SJSA1 (cell line): ENCODE measurements around the gene ATP8B3. TPM values are rescaled to one million over a fixed set of nuclear protein-coding genes. Genes with fewer than 3 reads are reported as not detected.
A peak's percentile ranks its signal among the peaks of the same experiment; 100 is the strongest.

Source experiments
- DNase-seq, 2 experiments: peaks; one replicate each; pipeline ENCODE4 v3.0.0-alpha.2; 2015 to 2020; ENCODE audit warnings: low spot score in 2 of 2, low read depth in 1 of 2
- H3K27ac ChIP-seq: fragments of 250-450 bp; sonication (Bioruptor Pico); 2 replicates; pipeline ENCODE4 v1.5.1; 2020; ENCODE audit warnings: mild to moderate bottlenecking, moderate library complexity
- H3K27me3 ChIP-seq: fragments of 250-450 bp; sonication (Bioruptor Pico); replicated peaks from 2 replicates; pipeline ENCODE4 v1.5.1; 2020; ENCODE audit warnings: mild to moderate bottlenecking, moderate library complexity
- H3K36me3 ChIP-seq: fragments of 250-450 bp; sonication (Bioruptor Pico); 2 replicates; pipeline ENCODE4 v1.5.1; 2020; ENCODE audit warnings: mild to moderate bottlenecking
- H3K4me1 ChIP-seq: fragments of 250-450 bp; sonication (Bioruptor Pico); replicated peaks from 2 replicates; pipeline ENCODE4 v1.6.1; 2021; ENCODE audit warnings: mild to moderate bottlenecking
- H3K4me3 ChIP-seq: fragments of 250-450 bp; sonication (Bioruptor Pico); 2 replicates; pipeline ENCODE4 v1.5.1; 2020; ENCODE audit warnings: mild to moderate bottlenecking
- H3K9me3 ChIP-seq: fragments of 250-450 bp; sonication (Bioruptor Pico); replicated peaks from 2 replicates; pipeline ENCODE4 v1.5.1; 2020; ENCODE audit warnings: mild to moderate bottlenecking
- total RNA-seq: library from RNA; depleted of rRNA; stranded (reverse); fragments of >200 nt; shearing (Covaris generic); gene quantifications from 2 replicates; pipeline ENCODE4 v1.2.3, GENCODE V29; 2014

ATP8B3 gene
- total RNA-seq, 1 experiment from 2014 or later: 3.8 TPM

DNA sequence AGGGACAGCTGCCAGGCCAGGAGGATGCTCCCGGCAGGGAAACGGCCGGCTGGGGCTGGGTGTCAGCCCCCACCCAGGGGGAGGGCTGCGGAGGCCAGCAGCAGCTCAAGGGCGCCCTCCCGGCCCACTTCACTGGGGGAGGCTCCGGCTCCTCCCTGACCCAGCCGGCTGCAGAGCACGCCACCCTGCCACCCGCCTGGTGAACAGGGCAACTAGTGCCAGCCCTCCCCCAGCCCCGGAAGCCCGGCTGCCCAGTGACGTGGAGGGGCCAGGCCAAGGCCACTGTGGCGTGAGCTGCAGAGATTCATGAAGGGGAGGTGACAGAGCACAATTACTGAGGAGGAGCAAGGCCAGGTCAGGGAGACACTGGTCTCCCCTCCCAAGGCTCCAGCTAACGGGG, 21.5 kb upstream of the ATP8B3 start:
- no peaks in the 10 kb centered on the region for H3K9me3 ChIP-seq
- DNase-seq: no peak
- no peak overlapping the region for H3K27ac ChIP-seq
- H3K27me3 ChIP-seq: no peaks in the 10 kb centered on the region
- H3K4me3 ChIP-seq: no peak overlapping the region
- no peaks in the 10 kb centered on the region for H3K4me1 ChIP-seq
- peaks cover 31% of the 10 kb centered on the region for H3K36me3 ChIP-seq

DNA sequence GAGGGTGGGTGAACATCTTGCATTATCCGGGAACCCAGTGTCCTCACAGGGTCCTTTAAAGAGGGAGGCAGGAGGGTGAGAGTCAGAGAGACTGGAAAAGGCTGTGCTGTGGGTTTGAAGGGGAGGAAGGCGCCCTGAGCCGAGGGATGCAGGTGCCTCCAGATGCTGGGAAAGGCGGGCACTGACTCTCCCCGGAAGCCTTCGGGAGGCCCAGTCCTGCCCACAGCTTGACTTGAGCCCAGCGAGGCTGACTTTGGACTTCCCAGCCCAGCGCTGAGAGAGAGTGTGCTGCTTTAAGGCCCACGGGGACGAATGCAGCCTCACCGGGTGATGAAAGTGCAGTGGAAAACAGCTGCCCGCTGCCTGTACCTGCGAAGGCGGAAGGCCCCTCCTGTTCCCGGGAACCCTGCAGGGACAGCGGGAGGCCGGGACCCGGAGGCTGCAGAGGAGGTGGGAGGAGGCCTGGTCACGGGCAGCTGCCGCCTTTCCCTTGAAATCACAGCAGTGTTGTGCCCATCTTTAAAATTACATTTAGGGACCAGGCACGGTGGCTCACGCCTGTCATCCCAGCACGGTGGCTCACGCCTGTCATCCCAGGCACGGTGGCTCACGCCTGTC, 20.1 kb upstream of the ATP8B3 start:
- DNase-seq: no peak
- peaks cover 36% of the 10 kb centered on the region for H3K36me3 ChIP-seq
- no peaks in the 10 kb centered on the region for H3K9me3 ChIP-seq
- no peak overlapping the region for H3K27ac ChIP-seq
- no peaks in the 10 kb centered on the region for H3K4me1 ChIP-seq
- H3K27me3 ChIP-seq: no peaks in the 10 kb centered on the region
- H3K4me3 ChIP-seq: no peak overlapping the region

DNA sequence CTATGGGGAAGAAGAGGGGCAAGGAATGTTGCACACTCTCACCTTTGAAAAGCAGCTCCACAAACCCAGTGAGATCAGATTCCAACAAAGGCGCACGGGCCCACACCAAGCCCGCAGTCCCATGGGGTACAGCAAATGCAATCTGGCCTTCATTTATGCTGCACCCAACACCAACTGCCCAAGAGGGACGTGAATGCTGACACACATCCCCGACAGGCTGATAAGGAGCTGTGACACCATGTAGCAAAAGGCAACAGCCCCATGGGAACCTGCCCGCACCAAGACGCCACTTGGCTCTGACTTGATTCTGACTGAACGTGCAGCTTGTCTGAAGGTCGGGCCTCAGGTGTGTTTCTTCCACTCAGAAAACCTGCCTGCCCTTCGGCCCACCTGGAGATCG, 18.9 kb upstream of the ATP8B3 start:
- H3K27me3 ChIP-seq: no peaks in the 10 kb centered on the region
- H3K9me3 ChIP-seq: no peaks in the 10 kb centered on the region
- DNase-seq: no peak
- no peaks in the 10 kb centered on the region for H3K4me1 ChIP-seq
- H3K4me3 ChIP-seq: no peak overlapping the region
- no peak overlapping the region for H3K27ac ChIP-seq
- H3K36me3 ChIP-seq: peaks cover 42% of the 10 kb centered on the region

DNA sequence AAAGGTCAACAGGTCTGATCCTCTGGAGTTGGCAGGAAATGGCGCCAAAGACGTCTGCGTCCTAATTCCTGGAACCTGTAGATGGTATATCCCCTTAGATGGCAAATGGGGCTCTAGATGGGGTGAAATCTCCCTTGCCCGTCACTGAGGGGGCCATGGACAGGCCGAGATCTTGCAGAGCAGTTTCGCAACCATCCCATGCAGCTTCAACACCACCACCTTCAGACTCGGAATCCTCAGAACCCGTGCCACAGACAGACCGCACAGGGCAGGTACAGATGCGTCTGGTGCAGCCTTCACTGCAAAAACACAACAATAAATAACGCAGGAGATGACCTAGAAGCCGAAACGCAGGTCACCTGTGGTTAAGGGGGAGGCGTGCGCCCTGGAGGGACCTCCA, 18.5 kb upstream of the ATP8B3 start:
- no peak for DNase-seq
- peaks cover 46% of the 10 kb centered on the region for H3K36me3 ChIP-seq
- no peak overlapping the region for H3K27ac ChIP-seq
- H3K27me3 ChIP-seq: no peaks in the 10 kb centered on the region
- H3K9me3 ChIP-seq: no peaks in the 10 kb centered on the region
- H3K4me1 ChIP-seq: no peaks in the 10 kb centered on the region
- H3K4me3 ChIP-seq: no peak overlapping the region

DNA sequence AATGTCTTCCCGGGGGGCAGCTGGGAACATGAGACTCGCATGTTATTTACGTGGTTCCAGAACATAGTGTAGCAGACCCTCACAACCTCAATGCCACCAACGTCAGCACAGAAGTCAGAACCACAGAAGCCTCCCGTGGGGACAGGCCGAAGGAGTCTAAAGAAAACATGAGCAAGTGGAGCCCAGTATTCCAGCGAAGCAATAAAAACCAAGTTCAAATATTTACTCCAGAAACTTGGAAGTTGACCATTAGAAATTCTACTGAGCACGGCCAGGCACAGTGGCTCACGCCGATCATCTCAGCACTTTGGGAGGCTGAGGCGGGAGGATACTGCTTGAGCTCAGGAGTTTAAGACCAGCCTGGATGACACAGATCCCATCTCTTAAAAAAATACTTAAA, 17.9 kb upstream of the ATP8B3 start:
- no peak overlapping the region for H3K27ac ChIP-seq
- H3K27me3 ChIP-seq: no peaks in the 10 kb centered on the region
- DNase-seq: no peak
- H3K4me3 ChIP-seq: no peak overlapping the region
- H3K4me1 ChIP-seq: no peaks in the 10 kb centered on the region
- H3K9me3 ChIP-seq: no peaks in the 10 kb centered on the region
- peaks cover 50% of the 10 kb centered on the region for H3K36me3 ChIP-seq

DNA sequence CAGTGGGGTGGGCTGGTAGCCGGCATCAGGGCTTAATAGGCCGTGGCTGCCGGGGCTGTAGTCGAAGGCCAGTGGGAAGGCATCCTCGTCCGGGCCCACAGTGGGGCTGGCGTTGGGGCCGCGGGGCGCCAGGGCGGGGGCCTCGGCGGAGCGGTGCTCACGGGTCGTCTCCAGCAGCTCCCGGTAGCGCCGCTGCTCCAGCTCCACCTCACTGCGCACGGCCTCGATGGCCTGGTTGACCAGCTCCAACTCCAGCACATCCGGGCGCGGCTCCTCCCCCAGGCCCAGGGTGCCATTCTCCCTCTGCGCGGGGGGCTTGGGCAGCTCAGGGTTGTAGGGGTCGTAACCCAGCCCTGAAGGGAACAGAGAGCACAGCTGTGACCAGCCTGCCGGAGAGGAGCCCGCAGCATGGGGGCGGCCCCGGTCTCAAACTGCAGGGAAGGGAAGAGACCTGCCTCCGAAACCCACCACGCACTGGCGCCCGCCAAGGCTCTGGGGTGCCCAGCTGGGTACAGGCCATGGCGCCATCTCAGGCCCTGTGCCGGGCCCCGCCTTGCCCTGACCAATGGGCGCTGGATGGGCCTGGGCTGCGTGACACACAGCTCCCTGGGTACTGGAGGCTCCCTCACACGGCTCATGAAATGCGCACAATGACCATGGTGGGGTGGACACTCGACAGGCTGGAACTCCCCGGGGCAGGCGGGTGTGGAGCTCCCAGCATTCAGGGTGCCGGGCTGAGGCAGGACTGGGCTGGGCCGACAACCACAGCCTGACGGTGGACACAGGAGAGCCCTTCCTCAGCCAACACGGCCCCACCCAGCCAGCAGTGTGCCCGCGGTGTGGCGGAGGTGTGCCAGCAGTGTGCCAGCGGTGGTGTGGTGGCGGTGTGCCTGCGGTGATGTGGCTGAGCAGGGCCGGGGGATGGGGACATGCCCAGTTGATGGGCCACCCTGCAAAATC, 16.5 kb upstream of the ATP8B3 start:
- no peaks in the 10 kb centered on the region for H3K27me3 ChIP-seq
- no peak for DNase-seq
- no peaks in the 10 kb centered on the region for H3K9me3 ChIP-seq
- peaks cover 64% of the 10 kb centered on the region for H3K36me3 ChIP-seq
- H3K4me1 ChIP-seq: no peaks in the 10 kb centered on the region
- no peak overlapping the region for H3K4me3 ChIP-seq
- no peak overlapping the region for H3K27ac ChIP-seq

DNA sequence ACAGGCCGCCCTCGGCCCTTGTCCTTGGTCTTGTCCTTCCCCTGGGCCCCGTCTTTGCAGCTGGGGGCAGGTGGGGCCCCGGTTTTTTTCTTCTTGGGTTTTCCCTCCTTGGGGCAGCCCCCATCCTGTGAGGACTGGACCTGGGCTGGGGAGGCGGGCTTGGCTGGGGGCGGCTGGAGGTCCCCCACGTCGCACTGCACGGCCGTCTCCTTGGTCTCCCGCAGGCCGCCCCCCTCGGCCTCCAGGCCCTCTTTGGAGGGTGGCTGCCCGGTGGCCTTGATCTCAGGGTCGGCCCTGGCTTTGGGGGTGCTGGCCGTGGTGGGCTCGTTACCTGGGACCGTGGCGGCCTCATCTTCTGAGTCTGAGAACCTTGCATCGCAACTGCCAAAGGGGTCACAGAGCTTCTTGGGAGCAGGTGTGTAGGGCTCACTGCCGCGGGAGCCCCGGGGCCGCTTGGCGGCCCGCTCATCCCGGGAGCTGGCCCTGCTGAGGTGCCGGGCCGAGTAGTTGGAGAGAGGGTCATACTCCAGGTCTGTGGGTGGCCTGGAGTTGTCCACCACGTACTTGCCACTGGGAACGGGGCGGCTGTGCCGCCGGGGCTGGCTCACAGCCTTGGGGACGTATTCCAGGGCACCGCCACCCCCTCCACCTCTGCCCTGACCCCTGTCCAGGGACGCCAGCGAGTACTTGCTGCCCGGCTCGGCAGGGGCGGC, 15.6 kb upstream of the ATP8B3 start:
- H3K36me3 ChIP-seq: peaks cover 72% of the 10 kb centered on the region
- no peak overlapping the region for H3K27ac ChIP-seq
- H3K27me3 ChIP-seq: no peaks in the 10 kb centered on the region
- H3K9me3 ChIP-seq: no peaks in the 10 kb centered on the region
- DNase-seq: no peak
- H3K4me3 ChIP-seq: no peak overlapping the region
- H3K4me1 ChIP-seq: no peaks in the 10 kb centered on the region

DNA sequence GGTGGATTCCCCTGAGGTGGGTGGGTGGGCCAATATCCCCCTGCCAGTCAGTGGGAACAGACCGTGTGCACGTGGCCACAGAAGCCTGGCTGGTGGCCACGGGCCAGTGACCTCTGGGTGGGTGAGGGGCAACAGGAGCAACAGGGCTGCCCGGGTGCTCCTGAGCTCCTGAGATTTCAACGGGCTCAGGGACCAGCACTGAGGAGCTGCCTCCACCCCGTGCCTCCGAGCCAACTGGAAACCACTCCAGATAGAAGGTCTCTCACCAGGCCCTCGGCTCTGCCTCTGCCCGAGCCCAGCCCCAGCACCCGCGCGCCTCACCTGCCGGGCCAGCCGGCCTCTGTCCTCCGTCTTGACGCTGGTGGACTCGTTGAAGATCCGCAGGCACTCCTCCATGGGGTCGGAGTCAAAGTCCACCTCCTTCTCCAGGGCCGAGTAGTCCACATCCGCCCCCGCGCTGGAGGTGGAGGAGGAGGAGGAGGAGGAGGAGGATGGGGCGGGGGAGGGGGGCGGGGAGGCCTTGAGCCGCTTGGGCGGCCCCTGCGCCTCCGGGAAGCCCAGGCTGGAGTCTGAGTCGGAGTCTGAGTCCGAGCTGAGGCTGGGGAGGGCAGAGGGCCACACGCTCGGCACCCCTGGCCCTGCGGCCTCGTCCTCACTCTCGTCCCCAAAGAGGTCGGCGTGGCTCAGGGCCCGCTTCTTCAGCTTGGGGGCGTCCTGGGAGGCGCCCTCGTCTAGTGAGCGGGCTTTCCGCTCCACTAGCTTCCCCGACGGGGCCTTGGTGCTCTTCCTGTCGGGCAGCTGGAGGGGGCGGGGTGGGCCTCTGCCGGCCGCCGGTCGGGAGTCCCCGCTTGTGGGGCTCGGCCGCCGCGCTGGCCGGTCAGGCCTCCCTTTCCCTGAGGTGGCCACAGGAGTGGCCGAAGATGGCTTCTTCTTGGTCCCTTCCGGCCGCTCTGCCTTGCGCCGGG, 14.8 kb upstream of the ATP8B3 start:
- H3K27me3 ChIP-seq: no peaks in the 10 kb centered on the region
- no peak overlapping the region for H3K4me3 ChIP-seq
- H3K4me1 ChIP-seq: no peaks in the 10 kb centered on the region
- H3K9me3 ChIP-seq: no peaks in the 10 kb centered on the region
- H3K36me3 ChIP-seq: peaks cover 79% of the 10 kb centered on the region
- DNase-seq: no peak
- no peak overlapping the region for H3K27ac ChIP-seq

DNA sequence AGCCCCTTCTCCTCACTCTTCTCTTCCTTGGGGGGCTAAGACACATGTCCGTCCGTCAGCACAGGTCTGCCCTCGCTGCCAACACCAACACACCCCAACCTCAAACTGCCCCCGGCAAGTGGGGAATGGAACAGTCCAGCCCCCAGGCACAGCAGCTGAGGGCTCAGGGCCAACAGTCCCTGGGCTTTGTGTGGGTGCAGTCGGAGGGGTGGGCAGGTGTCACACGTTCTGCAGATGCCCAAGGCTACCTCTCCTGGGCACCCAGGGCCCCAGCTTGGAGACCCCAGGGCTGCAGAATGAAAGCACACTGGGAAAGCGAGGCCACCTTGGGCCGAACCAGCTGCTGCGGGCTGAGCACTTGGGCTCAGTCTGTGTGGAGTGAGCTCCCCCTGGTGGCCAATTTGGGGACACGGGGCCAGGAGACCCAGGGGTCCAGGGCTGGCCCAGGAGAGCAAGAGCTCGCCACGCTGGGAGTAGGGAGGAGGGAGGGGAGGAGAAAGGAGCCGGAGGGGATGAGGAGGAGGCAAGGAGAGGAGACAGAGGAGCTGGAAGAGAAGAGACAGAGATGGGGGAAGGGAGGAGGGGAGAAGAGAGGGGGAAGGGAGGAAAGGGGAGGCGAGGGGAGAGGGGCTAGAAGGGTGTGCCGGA, 14.0 kb upstream of the ATP8B3 start:
- Histone ChIP-seq H3K4me1 (no peaks in the 10 kb centered on the region), H3K9me3 (no peaks in the 10 kb centered on the region)
- DNase-seq: peak; percentile 47 to 81

DNA sequence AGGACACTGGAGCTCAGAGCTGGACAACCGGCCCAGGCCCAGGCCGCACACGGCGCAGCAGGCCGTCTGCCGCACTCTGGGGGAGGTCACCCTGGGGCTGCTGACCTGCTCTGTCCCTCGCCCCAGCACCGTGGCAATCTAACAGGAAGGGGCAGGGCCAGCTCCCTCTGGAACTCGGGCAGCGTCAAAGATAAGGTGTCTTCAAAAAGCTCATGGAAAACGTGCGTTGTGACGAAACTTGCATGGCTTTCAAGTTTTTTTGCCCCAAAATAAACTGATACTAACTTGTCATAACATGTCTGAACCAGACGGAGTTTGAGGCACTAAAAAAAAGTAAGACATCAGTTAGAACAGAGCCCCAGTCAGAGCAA, 12.2 kb upstream of the ATP8B3 start:
- H3K4me1 ChIP-seq: no peaks in the 10 kb centered on the region
- H3K36me3 ChIP-seq: peaks cover 83% of the 10 kb centered on the region
- no peaks in the 10 kb centered on the region for H3K27me3 ChIP-seq
- DNase-seq: no peak
- no peak overlapping the region for H3K4me3 ChIP-seq
- no peaks in the 10 kb centered on the region for H3K9me3 ChIP-seq
- H3K27ac ChIP-seq: no peak overlapping the region

More for the DNA sequence above, 14.0 kb upstream of the ATP8B3 start:
- Histone ChIP-seq H3K27ac (no peak overlapping the region), H3K27me3 (no peaks in the 10 kb centered on the region), H3K36me3 (peaks cover 82% of the 10 kb centered on the region), H3K4me3 (no peak overlapping the region)

DNA sequence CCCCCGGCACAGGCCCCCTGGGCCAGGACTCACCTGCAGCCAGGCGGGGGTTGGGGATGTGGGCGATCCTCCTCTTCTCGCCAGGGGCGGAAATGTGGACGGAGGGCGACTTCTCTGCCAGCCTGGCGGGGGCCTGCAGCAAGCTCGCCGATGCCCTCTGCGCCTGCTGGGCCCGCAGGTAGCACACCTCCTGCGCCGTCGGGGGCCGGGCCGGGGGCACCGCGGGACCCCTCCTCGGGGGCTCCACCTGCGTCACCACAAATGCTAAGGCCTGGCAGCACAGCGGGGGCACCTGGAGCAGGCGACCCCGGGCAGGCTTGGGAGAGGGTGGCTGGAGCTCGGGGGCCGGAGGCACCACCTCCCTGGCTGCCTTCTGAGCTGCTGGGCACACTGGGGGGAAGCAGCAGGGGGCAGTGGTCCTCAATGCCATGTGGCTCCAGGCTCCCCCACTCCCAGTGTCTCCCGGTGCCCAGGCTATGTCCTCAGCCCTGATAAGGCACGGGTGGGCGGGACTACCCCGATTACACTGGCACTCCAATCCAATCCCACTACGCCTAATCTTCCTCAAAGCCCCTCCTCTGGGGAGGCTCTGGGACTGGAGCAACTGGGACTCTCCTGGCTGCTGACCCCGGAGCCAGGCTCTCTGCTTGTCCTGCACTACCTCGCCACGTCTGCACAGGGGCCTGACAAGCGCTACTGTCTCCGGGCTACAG, 11.6 kb upstream of the ATP8B3 start:
- Histone ChIP-seq H3K27me3 (no peaks in the 10 kb centered on the region), H3K4me3 (no peak overlapping the region), H3K9me3 (no peaks in the 10 kb centered on the region), H3K27ac (no peak overlapping the region), H3K4me1 (no peaks in the 10 kb centered on the region), H3K36me3 (peaks cover 84% of the 10 kb centered on the region)
- DNase-seq: no peak

DNA sequence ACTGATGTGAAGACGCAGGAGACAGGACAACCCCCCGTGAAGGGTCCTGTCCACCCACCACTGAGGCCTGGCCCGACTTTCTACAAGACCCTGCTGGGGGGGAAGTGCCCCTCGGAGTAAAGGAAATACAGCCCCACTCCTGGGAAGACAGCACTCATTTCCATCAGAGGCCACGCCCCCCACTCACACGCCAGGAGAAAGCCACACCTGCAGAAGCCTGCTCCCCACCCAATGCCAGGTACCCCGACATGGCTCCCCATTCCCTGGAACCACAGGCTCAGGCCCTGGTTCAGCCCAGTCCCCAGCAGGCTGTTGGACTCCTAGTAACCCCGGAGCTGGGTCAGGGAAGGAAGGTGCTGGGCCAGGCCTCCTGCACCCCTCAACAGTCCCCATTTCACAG, 10.9 kb upstream of the ATP8B3 start:
- Histone ChIP-seq H3K27me3 (no peaks in the 10 kb centered on the region), H3K36me3 (peaks cover 85% of the 10 kb centered on the region), H3K4me1 (no peaks in the 10 kb centered on the region), H3K27ac (no peak overlapping the region), H3K9me3 (no peaks in the 10 kb centered on the region), H3K4me3 (no peak overlapping the region)
- DNase-seq: no peak
